HG02840 (cell line): Measurements from ENCODE around the gene KIF15.

Source experiments
- ATAC-seq: cut with Tn5 transposase; IDR thresholded peaks from one replicate; pipeline ENCODE4 v1.9.1; 2021; ENCODE audit warnings: mild to moderate bottlenecking, moderate library complexity, moderate number of reproducible peaks; ENCODE audit not compliant: unreplicated experiment, low FRiP score

The KIF15 gene

GRCh38 chr3:44877333-44877732 is 115.7 kb downstream of the KIF15 start:
- ATAC-seq, result no peak

- no peak for ATAC-seq
These were observed 118.7 kb downstream of the KIF15 start for GRCh38 chr3:44880284-44880683.

GRCh38 chr3:44883213-44883955 is 121.8 kb downstream of the KIF15 start:
- no peak for ATAC-seq

DNA sequence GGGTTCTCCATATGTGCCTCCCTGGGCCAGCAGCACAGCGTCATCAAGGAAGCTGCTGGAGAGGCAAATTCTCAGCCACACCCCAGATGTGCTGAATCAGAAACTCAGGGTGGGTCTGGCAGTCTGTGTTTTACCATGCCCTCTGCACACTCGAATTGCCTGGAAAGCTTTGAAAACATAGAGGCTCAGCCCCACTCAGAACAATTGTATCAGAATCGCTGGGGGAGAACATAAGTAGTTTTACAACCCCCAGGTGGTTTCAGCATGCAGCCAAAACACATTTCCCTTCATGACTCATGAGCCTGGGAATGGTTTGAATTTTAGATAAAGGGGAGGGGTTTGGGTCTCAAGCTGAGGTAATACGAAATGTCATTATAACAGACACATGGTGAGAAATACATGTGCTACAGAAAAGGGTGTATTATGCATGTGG is 122.4 kb downstream of the KIF15 start:
- no peak for ATAC-seq

DNA sequence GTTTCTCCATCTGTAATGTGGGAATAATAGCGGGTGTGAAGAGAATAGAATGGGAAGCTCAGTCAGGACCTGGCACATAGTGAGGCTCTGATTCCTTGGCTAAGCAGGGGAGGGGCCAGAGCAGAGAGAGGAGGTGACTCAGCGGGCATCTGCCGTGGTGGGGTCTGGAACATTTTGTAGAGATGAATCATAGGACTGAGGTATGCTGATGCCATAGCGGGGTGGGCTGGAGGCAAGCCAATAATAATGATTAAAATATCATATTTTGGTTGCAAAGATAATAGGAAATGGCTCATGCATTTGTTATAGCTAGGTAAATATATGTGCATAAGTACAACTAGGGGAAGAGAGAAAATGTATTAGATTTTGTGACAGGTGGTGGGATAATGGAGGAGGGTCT is 124.0 kb downstream of the KIF15 start:
- ATAC-seq, result no peak

GRCh38 chr3:44886561-44886960 is 125.0 kb downstream of the KIF15 start:
- ATAC-seq, result no peak

GRCh38 chr3:44887101-44887500 is 125.5 kb downstream of the KIF15 start:
- ATAC-seq, result no peak

- no peak for ATAC-seq
These were observed 128.7 kb downstream of the KIF15 start for GRCh38 chr3:44890258-44890657.

DNA sequence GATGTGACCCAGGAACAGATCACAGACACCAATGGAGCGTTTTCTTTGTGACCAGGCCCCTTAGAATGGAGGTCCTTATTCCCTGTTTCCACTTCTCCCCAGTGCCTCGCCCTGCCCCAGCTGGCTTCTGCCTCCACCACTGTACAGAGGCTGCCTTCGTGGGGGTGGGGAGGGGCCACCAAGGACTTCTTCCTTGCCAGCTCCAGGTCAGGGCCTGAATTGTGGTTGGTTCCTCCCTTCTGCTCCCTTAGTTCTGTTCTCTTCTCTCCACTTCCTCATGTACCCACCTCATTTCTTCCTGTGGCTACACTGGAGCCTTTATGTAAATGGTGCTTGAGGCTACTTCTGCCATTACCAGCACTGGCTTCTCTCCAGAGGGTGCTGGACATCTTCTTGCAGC is 129.3 kb downstream of the KIF15 start:
- no peak for ATAC-seq

GRCh38 chr3:44892689-44893088 is 131.1 kb downstream of the KIF15 start:
- no peak for ATAC-seq

GRCh38 chr3:44893097-44893496 is 131.5 kb downstream of the KIF15 start:
- ATAC-seq, result no peak

DNA sequence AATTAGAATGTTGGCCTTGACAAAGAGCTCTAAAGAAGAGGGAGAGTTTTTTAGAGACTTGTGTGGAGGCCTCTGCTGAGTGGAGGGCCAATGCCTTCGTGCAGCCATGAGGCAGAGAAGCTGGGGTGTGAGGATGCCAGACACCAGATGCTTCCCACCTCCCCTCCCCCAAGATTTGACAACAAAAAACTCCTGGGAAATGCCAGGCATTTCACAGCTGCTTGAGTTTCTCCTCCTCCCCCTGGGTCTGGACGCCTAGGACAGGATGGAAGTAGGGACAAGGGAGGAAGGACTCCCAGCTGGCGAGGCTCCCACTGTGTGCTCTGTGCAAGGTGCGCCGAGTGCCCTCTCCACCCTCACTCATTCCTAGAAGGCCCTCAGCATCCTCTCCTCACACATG is 132.9 kb downstream of the KIF15 start:
- ATAC-seq, result no peak

DNA sequence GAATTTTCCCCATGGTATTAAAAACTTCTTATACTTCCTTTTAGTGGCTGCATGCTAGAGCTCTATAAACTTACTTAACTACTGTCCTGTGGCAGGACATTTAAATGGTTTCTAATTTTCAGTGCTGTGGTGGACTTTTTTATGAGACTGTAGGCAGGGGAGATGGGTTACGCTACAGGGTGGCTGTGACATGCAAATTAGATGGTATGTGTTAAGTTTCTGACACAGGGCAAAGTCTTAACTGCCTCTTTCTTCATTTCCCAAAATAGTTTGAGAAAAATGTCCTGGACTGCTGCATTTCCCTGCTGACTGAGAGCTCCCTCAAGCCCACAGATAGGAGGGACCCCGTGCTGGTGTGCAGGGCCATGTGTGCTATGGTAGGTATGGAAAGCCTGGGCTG is 134.8 kb downstream of the KIF15 start:
- no peak for ATAC-seq

- ATAC-seq, result no peak
These were observed 138.2 kb downstream of the KIF15 start for GRCh38 chr3:44899683-44900367.

DNA sequence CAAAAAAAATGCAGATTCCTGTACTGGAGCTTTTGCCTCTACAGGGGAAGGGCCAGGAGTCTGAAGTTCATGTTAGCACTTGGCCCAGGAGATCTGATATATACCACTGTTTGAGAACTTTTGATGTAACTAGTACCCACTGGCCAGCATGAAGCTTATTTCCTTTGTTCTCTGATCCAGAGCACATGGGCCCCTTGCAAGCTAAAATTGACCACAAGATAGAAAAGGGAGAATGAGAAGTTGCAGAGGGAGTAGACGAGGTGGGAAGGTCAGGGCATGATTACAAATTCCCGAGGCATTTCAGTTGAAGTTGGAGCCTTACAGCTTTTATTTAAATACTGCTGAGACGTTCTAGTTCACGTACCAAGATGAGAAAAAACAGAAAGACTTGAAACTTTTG is 141.0 kb downstream of the KIF15 start:
- ATAC-seq, result no peak
